OCI-LY1 (cell line): ENCODE measurements around the gene CNTFR.

Experiments
- CTCF ChIP-seq: fragments of 200-600 bp; sonication (generic), shearing (Covaris generic); IDR thresholded peaks from 2 replicates; pipeline ENCODE4 v1.5.1; 2017; ENCODE audit warnings: mild to moderate bottlenecking, antibody characterized with exemption, low read length, moderate library complexity, mixed read lengths
- EZH2 ChIP-seq: fragments of 200-600 bp; sonication (generic), shearing (Covaris generic); IDR thresholded peaks from 2 replicates; pipeline ENCODE4 v1.8.0; 2017; ENCODE audit warnings: borderline replicate concordance, mixed run types, mild to moderate bottlenecking, antibody characterized with exemption, low read length, moderate library complexity, mixed read lengths

- TF ChIP-seq CTCF (peak; percentile 69), EZH2 (no peak)
These were observed 41.4 kb downstream of the CNTFR start for GRCh38 chr9:34547960-34548611.
